ENCODE data around the gene KRTAP19-1. TPM values are rescaled to one million over a fixed set of nuclear protein-coding genes. Genes with fewer than 3 reads are reported as not detected.

Gene KRTAP19-1
- total RNA-seq, 1 experiment from 2014 or later: not detected

- peak; percentile 56 for DNase-seq (ENCODE audit: low spot score)
- no TSS peak for BruUV-seq (replicated peaks)
- TF ChIP-seq EZH2 (IDR thresholded peaks at IDR 0.05; ENCODE audit: borderline replicate concordance, low read depth, low read length, poor library complexity, severe bottlenecking): no peak
- peak; percentile 75 for TF ChIP-seq CTCF (conservative IDR thresholded peaks at IDR 0.05; ENCODE audit: low read depth, low read length)
- no peak overlapping the region for H3K4me3 ChIP-seq (ENCODE audit: low read depth, low read length, poor library complexity, severe bottlenecking)
- no peaks in the 10 kb centered on the region for H3K4me1 ChIP-seq (ENCODE audit: insufficient read depth, low read length, poor library complexity, severe bottlenecking)
- peaks cover 32% of the 10 kb centered on the region for H3K27me3 ChIP-seq (replicated peaks; ENCODE audit: insufficient read depth, low read depth, low read length, poor library complexity)
- intact Hi-C loops (cut with micrococcal nuclease; ENCODE audit: unreplicated experiment): no loop called here
- ChIA-PET POLR2A (ENCODE audit: low non-redundant PET) (no interaction called here), CTCF (interaction anchor here (0.5 to 1.1 kb wide), 2 partner anchors 26 to 85 kb away, joined by 3 to 7 read pairs; no protein-coding TSS in a partner anchor)
- no peaks in the 10 kb centered on the region for H3K9me3 ChIP-seq (ENCODE audit: low read depth, low read length, poor library complexity, severe bottlenecking)
- H3K27ac ChIP-seq (ENCODE audit: low read depth, low read length, poor library complexity, severe bottlenecking): no peak overlapping the region
- no peaks in the 10 kb centered on the region for H3K36me3 ChIP-seq (ENCODE audit: insufficient read depth, low read length, poor library complexity, severe bottlenecking)
These were observed 46.0 kb downstream of the KRTAP19-1 start for GRCh38 chr21:30434033-30434631.

- BruUV-seq (replicated peaks): no TSS peak
- TF ChIP-seq CTCF (conservative IDR thresholded peaks at IDR 0.05; ENCODE audit: low read depth, low read length) (no peak), EZH2 (IDR thresholded peaks at IDR 0.05; ENCODE audit: borderline replicate concordance, low read depth, low read length, poor library complexity, severe bottlenecking) (no peak)
- DNase-seq (ENCODE audit: low spot score): no peak
- H3K36me3 ChIP-seq (ENCODE audit: insufficient read depth, low read length, poor library complexity, severe bottlenecking): no peaks in the 10 kb centered on the region
- no peak within 1 kb of the TSS for H3K4me3 ChIP-seq (ENCODE audit: low read depth, low read length, poor library complexity, severe bottlenecking)
- ChIA-PET POLR2A (ENCODE audit: low non-redundant PET) (no interaction called here), CTCF (no interaction called here)
- no peaks in the 10 kb centered on the region for H3K9me3 ChIP-seq (ENCODE audit: low read depth, low read length, poor library complexity, severe bottlenecking)
- no peak within 1 kb of the TSS for H3K27ac ChIP-seq (ENCODE audit: low read depth, low read length, poor library complexity, severe bottlenecking)
- intact Hi-C loops (cut with micrococcal nuclease; ENCODE audit: unreplicated experiment): no loop called here
- peaks cover 33% of the 10 kb centered on the region for H3K27me3 ChIP-seq (replicated peaks; ENCODE audit: insufficient read depth, low read depth, low read length, poor library complexity)
- no peaks in the 10 kb centered on the region for H3K4me1 ChIP-seq (ENCODE audit: insufficient read depth, low read length, poor library complexity, severe bottlenecking)
These were observed 50.0 kb downstream of the KRTAP19-1 start, which contains the start of gene KRTAP13-4 for GRCh38 chr21:30430170-30430655. TSS of gene KRTAP13-4 (plus strand) at chr21:30430220. CDS start at chr21:30430276, 56 bp downstream.

Other genes with a start within 250 kb of the KRTAP19-1 start
- gene KRTAP24-1, start 197.4 kb downstream of the KRTAP19-1 start, total RNA-seq (2021): not detected in 2 replicates
- not detected in 2 replicates for gene KRTAP25-1, start 190.9 kb downstream of the KRTAP19-1 start, total RNA-seq (2021)
- not detected in 2 replicates for gene KRTAP26-1, start 160.1 kb downstream of the KRTAP19-1 start, total RNA-seq (2021)
- gene KRTAP27-1, start 142.7 kb downstream of the KRTAP19-1 start, total RNA-seq (2021): not detected in 2 replicates
- not detected in 2 replicates for gene KRTAP23-1, start 131.8 kb downstream of the KRTAP19-1 start, total RNA-seq (2021)
- not detected in 2 replicates for gene KRTAP13-2, start 108.1 kb downstream of the KRTAP19-1 start, total RNA-seq (2021)
- not detected in 2 replicates for gene KRTAP13-1, start 84.3 kb downstream of the KRTAP19-1 start, total RNA-seq (2021)
- not detected in 2 replicates for gene KRTAP13-3, start 54.4 kb downstream of the KRTAP19-1 start, total RNA-seq (2021)
- not detected in 2 replicates for gene KRTAP13-4, start 50.1 kb downstream of the KRTAP19-1 start, total RNA-seq (2021)
- gene KRTAP15-1, start 40.1 kb downstream of the KRTAP19-1 start, total RNA-seq (2021): not detected in 2 replicates
- not detected in 2 replicates for gene KRTAP19-2, start 7.1 kb upstream of the KRTAP19-1 start, total RNA-seq (2021)
- not detected in 2 replicates for gene KRTAP19-3, start 11.6 kb upstream of the KRTAP19-1 start, total RNA-seq (2021)
- gene KRTAP19-4, start 16.8 kb upstream of the KRTAP19-1 start, total RNA-seq (2021): not detected in 2 replicates
- not detected in 2 replicates for gene KRTAP19-5, start 21.8 kb upstream of the KRTAP19-1 start, total RNA-seq (2021)
- gene KRTAP19-6, start 61.5 kb upstream of the KRTAP19-1 start, total RNA-seq (2021): not detected in 2 replicates
- not detected in 2 replicates for gene KRTAP19-7, start 80.9 kb upstream of the KRTAP19-1 start, total RNA-seq (2021)
- gene KRTAP22-2, start 110.0 kb upstream of the KRTAP19-1 start, total RNA-seq (2021): not detected in 2 replicates
- not detected in 2 replicates for gene KRTAP6-3, start 112.1 kb upstream of the KRTAP19-1 start, total RNA-seq (2021)
- not detected in 2 replicates for gene KRTAP6-2, start 118.5 kb upstream of the KRTAP19-1 start, total RNA-seq (2021)
- not detected in 2 replicates for gene KRTAP22-1, start 120.7 kb upstream of the KRTAP19-1 start, total RNA-seq (2021)
- gene KRTAP6-1, start 133.6 kb upstream of the KRTAP19-1 start, total RNA-seq (2021): not detected in 2 replicates
- not detected in 2 replicates for gene KRTAP20-1, start 136.1 kb upstream of the KRTAP19-1 start, total RNA-seq (2021)
- not detected in 2 replicates for gene KRTAP20-4, start 140.3 kb upstream of the KRTAP19-1 start, total RNA-seq (2021)
- gene KRTAP20-2, start 154.8 kb upstream of the KRTAP19-1 start, total RNA-seq (2021): not detected in 2 replicates
- gene KRTAP20-3, start 162.5 kb upstream of the KRTAP19-1 start, total RNA-seq (2021): not detected in 2 replicates
- not detected in 2 replicates for gene KRTAP21-3, start 238.4 kb upstream of the KRTAP19-1 start, total RNA-seq (2021)

Measured in A673 (cell line).